Measurements from ENCODE around the gene TENM4.

TENM4 gene

GRCh38 chr11:79336797-79337517 lies 103.9 kb downstream of the TENM4 start:
- TF ChIP-seq, protein P1, sequence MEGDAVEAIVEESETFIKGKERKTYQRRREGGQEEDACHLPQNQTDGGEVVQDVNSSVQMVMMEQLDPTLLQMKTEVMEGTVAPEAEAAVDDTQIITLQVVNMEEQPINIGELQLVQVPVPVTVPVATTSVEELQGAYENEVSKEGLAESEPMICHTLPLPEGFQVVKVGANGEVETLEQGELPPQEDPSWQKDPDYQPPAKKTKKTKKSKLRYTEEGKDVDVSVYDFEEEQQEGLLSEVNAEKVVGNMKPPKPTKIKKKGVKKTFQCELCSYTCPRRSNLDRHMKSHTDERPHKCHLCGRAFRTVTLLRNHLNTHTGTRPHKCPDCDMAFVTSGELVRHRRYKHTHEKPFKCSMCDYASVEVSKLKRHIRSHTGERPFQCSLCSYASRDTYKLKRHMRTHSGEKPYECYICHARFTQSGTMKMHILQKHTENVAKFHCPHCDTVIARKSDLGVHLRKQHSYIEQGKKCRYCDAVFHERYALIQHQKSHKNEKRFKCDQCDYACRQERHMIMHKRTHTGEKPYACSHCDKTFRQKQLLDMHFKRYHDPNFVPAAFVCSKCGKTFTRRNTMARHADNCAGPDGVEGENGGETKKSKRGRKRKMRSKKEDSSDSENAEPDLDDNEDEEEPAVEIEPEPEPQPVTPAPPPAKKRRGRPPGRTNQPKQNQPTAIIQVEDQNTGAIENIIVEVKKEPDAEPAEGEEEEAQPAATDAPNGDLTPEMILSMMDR (IDR thresholded peaks at IDR 0.05; ENCODE audit: low read depth, low read length) = no peak
- DNase-seq (ENCODE audit: extremely low read depth, low read depth) = no peak

DNA sequence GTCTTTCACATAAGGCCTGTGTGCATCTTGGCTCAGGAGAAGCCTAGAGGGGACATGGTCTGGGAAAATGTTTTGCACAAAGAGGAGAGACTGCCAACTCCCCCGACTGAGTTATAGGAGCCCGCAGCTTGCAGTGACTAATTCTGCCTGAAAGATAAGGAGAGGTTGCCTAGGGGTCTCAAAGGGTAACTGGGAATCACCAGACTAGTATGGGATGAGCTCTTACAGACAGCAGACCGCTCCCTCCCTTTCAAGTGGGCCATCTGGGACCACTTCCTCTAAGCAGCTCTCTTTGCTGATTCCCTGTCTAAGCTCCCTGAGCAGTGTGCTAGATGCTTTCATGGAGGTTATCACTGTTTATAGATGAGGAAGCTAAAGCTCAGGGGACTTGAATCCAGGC lies 105.1 kb downstream of the TENM4 start:
- TF ChIP-seq, protein P1 (IDR thresholded peaks at IDR 0.05; ENCODE audit: low read depth, low read length) = no peak
- DNase-seq (ENCODE audit: extremely low read depth, low read depth) = no peak

- TF ChIP-seq, protein P1 (IDR thresholded peaks at IDR 0.05; ENCODE audit: low read depth, low read length) = no peak
- no peak for DNase-seq (ENCODE audit: extremely low read depth, low read depth)
These were observed 107.5 kb downstream of the TENM4 start for GRCh38 chr11:79333355-79333754.

DNA sequence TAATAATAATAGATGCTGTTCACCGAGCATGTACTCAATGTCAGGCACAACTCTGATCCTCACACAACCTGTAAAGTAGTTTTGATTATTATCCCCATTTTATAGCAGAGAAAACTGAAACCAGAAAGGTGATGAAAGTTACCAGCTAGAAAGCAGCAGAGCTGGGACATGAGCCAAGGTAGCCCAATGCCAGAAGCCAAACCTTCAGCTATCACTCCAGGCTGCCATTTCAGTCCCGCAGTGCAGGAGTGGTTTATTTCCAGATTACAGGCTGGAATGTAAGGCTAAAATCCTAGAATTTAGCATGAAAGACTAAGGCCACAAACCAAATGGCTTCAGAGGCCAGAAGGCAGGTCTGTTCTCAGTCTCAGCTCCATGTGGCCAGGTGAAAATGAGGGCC lies 108.8 kb downstream of the TENM4 start:
- DNase-seq (ENCODE audit: extremely low read depth, low read depth) = no peak
- TF ChIP-seq, protein P1 (IDR thresholded peaks at IDR 0.05; ENCODE audit: low read depth, low read length) = no peak

GRCh38 chr11:79331203-79331901 lies 109.5 kb downstream of the TENM4 start:
- no peak for DNase-seq (ENCODE audit: extremely low read depth, low read depth)

DNA sequence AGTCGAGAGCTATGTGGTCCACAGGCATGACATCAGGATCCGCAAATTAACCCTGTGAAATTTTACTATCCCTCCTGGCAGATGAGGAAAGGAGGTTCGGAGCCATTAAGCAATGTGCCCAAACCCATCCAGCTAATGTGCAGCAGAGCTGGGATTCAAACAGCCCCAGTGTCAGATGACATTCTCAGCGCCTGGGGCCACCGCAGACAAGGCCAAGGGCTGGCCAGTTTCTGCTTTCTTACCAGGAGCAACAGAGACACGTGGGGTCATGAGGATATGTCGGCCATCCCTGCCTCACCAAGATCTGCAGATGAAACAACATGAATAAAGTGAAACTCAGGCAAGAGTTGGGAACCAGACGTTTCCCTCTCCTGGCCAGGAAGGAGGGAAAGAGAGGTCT lies 110.2 kb downstream of the TENM4 start:
- TF ChIP-seq, protein P1 (IDR thresholded peaks at IDR 0.05; ENCODE audit: low read depth, low read length) = no peak
- no peak for DNase-seq (ENCODE audit: extremely low read depth, low read depth)

More at GRCh38 chr11:79331203-79331901, 109.5 kb downstream of the TENM4 start:
- TF ChIP-seq, protein P1 (IDR thresholded peaks at IDR 0.05; ENCODE audit: low read depth, low read length) = no peak

GRCh38 chr11:79329561-79329960 lies 111.3 kb downstream of the TENM4 start:
- TF ChIP-seq, protein P1 (IDR thresholded peaks at IDR 0.05; ENCODE audit: low read depth, low read length) = no peak
- DNase-seq (ENCODE audit: extremely low read depth, low read depth) = no peak

Data from AG09319 (cell line).